Karpas-422 (cell line): ENCODE measurements around the gene KIF3A. TPM values are rescaled to one million over a fixed set of nuclear protein-coding genes. Genes with fewer than 3 reads are reported as not detected.

Experiments
- DNase-seq: peaks from one replicate; pipeline ENCODE4 v3.0.0-alpha.2; 2015
- H2AFZ ChIP-seq: fragments of 200-600 bp; sonication (generic); 2 replicates; pipeline ENCODE4 v1.6.1; 2014; ENCODE audit warnings: antibody characterized with exemption, low read length, mixed read lengths
- H3K27ac ChIP-seq: fragments of 200-600 bp; sonication (generic); 2 replicates; pipeline ENCODE4 v1.5.1; 2014; ENCODE audit warnings: mild to moderate bottlenecking, low read length, moderate library complexity
- H3K27me3 ChIP-seq: fragments of 200-600 bp; sonication (generic); 2 replicates; pipeline ENCODE4 v1.6.1; 2014; ENCODE audit warnings: low read length, mixed read lengths
- H3K36me3 ChIP-seq: fragments of 200-600 bp; sonication (generic); 2 replicates; pipeline ENCODE4 v1.6.1; 2014; ENCODE audit warnings: low read length, mixed read lengths; ENCODE audit not compliant: insufficient read depth
- H3K4me1 ChIP-seq: fragments of 200-600 bp; sonication (generic); 2 replicates; pipeline ENCODE4 v1.6.1; 2014; ENCODE audit warnings: mild to moderate bottlenecking, low read length, mixed read lengths
- H3K4me2 ChIP-seq: fragments of 200-600 bp; sonication (generic); 2 replicates; pipeline ENCODE4 v1.6.1; 2014; ENCODE audit warnings: low read length, low read depth, mild to moderate bottlenecking; ENCODE audit not compliant: poor library complexity, severe bottlenecking
- H3K4me3 ChIP-seq: fragments of 200-600 bp; sonication (generic); 2 replicates; pipeline ENCODE4 v1.5.1; 2014; ENCODE audit warnings: mild to moderate bottlenecking, antibody characterized with exemption, low read length, mixed read lengths
- H3K79me2 ChIP-seq: fragments of 200-600 bp; sonication (generic); 2 replicates; pipeline ENCODE4 v1.6.1; 2014; ENCODE audit warnings: mild to moderate bottlenecking, low read length, mixed read lengths
- H3K9ac ChIP-seq: fragments of 200-600 bp; sonication (generic); 2 replicates; pipeline ENCODE4 v1.6.0; 2014; ENCODE audit warnings: low read length
- H3K9me2 ChIP-seq: fragments of 200-600 bp; sonication (generic), shearing (Covaris generic); replicated peaks from 2 replicates; pipeline ENCODE4 v1.6.0; 2014; ENCODE audit warnings: mild to moderate bottlenecking, low read length, moderate library complexity; ENCODE audit not compliant: insufficient read depth
- H3K9me3 ChIP-seq: fragments of 300-700, 200-600 bp; sonication (generic); 2 replicates; pipeline ENCODE4 v1.6.1; 2014; ENCODE audit warnings: low read length, mixed read lengths
- H4K20me1 ChIP-seq: fragments of 200-600 bp; sonication (generic); 2 replicates; pipeline ENCODE4 v1.6.1; 2014; ENCODE audit warnings: mild to moderate bottlenecking, antibody characterized with exemption, low read length, low read depth; ENCODE audit not compliant: insufficient read depth
- total RNA-seq: library from RNA; depleted of rRNA; stranded (reverse); fragments of >200 nt; shearing (Covaris generic); gene quantifications from 2 replicates; pipeline ENCODE4 v1.2.3, GENCODE V29; 2014; ENCODE audit warnings: low replicate concordance

KIF3A gene
- total RNA-seq, 1 experiment from 2014 or later, result 23.1 TPM

DNA sequence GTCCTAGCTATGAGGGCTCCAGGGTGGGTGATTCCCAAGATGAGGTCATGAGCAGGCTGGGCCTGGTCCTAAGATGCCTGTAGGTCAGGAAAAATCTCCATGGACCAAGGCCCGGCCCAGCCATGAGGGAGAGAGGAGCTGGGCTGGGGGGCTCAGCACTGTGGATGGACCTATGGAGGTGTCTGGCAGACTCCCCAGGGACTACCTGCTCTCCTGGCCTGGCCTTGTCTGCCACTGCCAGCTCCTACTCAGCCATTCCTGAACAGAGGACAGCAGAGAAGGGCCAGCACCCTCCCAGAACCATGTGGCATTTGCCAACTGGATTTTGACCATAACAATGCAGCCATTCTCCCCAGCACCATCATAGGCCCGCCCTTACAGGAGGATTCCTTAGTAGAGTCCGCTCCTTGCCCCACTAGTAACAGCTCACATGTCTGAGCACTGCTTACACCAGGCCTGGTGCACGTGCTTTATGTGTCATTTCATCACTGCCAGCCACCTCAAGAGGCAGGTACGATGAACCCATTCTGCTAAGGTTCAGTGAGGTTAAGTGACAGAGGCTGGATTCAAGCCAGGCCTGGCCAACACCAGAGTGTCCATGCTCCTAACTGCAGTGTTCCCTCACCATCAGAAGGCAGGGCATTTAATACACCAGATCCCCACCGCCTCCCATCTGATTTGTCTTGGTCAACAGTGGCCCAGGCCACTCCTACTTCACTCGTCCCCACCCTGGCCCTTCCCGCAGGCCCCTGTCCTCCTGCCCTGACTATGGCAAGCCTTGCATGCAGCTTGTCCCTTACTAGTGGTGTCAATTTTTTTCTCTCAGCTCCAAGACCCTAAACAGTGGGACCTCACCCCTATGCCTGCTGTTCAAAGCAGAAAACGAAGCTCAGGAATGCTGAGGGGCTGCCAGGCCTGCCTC, 78.7 kb downstream of the KIF3A start:
- Histone ChIP-seq H3K4me1 (peaks cover 29% of the 10 kb centered on the region), H3K9me3 (no peaks in the 10 kb centered on the region), H4K20me1 (no peaks in the 10 kb centered on the region), H3K79me2 (no peaks in the 10 kb centered on the region), H3K36me3 (no peaks in the 10 kb centered on the region), H3K9ac (no peak overlapping the region), H2AFZ (no peak overlapping the region), H3K4me2 (no peak overlapping the region), H3K9me2 (no peaks in the 10 kb centered on the region), H3K4me3 (no peak overlapping the region), H3K27ac (no peak overlapping the region), H3K27me3 (no peaks in the 10 kb centered on the region)
- no peak for DNase-seq

DNA sequence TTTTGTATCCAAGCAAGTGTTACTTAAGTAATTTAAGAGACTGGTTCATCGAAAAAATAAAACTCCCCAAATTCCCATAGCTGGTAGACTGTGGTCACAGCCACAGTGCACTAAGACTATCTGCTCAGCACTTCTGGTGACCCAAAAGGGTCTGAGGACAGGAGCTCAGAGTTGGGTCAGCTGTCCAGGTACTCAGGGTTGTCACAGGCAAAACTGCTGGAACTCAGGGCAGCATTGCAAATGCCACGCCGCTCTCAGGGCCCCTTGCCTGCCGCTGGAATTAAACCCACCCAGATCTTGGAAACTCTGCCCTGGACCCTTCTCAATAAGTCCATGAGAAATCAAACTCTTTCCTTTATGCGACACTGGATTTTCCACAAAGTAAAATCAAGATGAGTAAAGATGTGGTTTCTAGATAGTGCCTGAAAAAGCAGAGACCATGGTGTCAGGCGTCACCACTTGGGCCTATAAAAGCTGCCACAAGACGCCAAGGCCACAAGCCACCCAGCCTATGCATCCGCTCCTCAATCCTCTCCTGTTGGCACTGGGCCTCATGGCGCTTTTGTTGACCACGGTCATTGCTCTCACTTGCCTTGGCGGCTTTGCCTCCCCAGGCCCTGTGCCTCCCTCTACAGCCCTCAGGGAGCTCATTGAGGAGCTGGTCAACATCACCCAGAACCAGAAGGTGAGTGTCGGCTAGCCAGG, 79.5 kb downstream of the KIF3A start, which contains the start of gene IL13:
TSS of gene IL13 (plus strand) at position 498 of the 705 bp plus-strand sequence. CDS start at position 512, 14 bp downstream.
- no peaks in the 10 kb centered on the region for H3K79me2 ChIP-seq
- no peak within 1 kb of the TSS for H3K9ac ChIP-seq
- H3K27ac ChIP-seq, result no peak within 1 kb of the TSS
- H3K9me3 ChIP-seq, result no peaks in the 10 kb centered on the region
- H3K4me1 ChIP-seq, result peaks cover 21% of the 10 kb centered on the region
- no peaks in the 10 kb centered on the region for H3K9me2 ChIP-seq
- no peak for DNase-seq
- H3K4me3 ChIP-seq, result no peak within 1 kb of the TSS
- H2AFZ ChIP-seq, result no peak within 1 kb of the TSS
- no peaks in the 10 kb centered on the region for H4K20me1 ChIP-seq
- H3K27me3 ChIP-seq, result no peaks in the 10 kb centered on the region
- no peaks in the 10 kb centered on the region for H3K36me3 ChIP-seq
- H3K4me2 ChIP-seq, result no peak within 1 kb of the TSS

DNA sequence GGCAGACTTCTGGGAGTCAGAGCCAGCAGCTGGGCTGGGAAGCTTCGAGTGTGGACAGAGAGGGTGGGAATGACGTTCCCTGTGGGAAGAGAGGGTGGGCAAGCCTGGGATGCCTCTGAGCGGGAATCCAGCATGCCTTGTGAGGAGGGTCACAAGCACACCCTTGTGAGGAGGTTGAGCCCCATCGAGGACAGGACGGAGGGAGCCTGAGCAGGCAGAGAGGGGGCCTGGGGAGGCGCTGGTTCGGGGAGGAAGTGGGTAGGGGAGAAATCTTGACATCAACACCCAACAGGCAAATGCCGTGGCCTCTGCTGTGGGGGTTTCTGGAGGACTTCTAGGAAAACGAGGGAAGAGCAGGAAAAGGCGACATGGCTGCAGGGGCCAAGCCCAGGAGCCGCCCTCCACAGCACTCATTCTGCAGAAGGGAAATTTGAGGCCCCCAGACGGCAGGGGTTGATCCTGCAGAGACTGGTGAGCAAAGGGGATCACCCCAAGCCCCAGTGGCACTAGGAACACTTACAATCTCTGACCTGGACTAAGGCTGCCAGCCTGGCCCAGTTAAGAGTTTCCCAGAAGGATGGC, 80.5 kb downstream of the KIF3A start:
- H3K4me2 ChIP-seq, result no peak overlapping the region

DNA sequence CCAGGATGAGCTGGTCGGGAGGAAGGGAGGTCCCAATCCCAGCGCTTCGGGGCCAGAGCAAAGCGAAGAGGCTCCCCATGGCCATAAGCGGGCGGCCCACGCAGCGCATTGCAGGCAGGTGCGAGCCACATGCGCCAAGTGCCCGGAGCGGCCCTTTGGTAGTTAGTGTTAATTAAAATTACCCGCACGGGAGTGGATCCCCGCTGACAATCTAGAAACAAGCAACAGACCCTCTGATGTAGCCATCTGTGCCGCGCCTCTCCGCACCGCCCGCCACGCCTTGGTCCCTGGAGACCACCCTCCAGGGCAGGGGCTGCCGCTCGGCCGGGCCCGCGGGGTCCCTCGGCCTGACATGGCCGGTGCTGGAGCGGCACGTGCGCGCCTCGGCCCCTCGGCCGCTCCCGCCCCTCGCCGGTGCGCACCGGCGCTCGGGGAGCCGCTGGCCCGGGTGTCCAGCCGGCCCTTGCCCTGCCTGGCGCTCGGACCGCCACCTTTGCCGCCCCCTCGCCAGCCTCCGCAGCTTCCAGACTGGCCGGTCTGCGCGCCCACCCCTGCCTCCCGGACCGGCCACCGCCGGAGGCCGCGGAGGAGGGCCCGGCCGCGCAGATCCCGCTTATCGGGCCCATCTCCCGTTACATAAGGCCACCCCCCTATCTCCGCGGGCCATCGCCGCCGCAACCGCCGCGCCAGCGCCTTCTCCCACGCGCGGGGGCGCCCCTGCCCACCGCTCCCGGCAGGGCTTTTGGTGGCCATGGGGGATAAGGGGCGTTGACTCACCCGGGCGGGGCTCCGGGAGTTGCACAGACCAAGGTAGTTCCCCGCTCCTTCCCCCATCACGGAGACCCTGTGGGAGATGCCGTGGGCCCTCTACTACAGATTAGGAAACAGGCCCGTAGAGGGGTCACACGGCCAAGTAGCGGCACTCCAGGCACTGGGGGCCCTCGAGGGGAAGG, 81.2 kb downstream of the KIF3A start:
- H3K4me1 ChIP-seq, result peaks cover 4% of the 10 kb centered on the region
- no peak overlapping the region for H2AFZ ChIP-seq
- no peak overlapping the region for H3K9ac ChIP-seq
- no peak overlapping the region for H3K4me3 ChIP-seq
- H3K4me2 ChIP-seq, result no peak overlapping the region
- no peaks in the 10 kb centered on the region for H3K9me3 ChIP-seq
- H3K27ac ChIP-seq, result no peak overlapping the region
- H3K9me2 ChIP-seq, result no peaks in the 10 kb centered on the region
- no peaks in the 10 kb centered on the region for H3K27me3 ChIP-seq
- H3K36me3 ChIP-seq, result no peaks in the 10 kb centered on the region
- H4K20me1 ChIP-seq, result no peaks in the 10 kb centered on the region
- no peaks in the 10 kb centered on the region for H3K79me2 ChIP-seq
- DNase-seq, result no peak

More for the DNA sequence above, 80.5 kb downstream of the KIF3A start:
- Histone ChIP-seq H3K9me2 (no peaks in the 10 kb centered on the region), H3K27me3 (no peaks in the 10 kb centered on the region), H3K9ac (no peak overlapping the region), H2AFZ (no peak overlapping the region), H3K27ac (no peak overlapping the region), H3K36me3 (no peaks in the 10 kb centered on the region), H3K4me3 (no peak overlapping the region), H4K20me1 (no peaks in the 10 kb centered on the region), H3K9me3 (no peaks in the 10 kb centered on the region), H3K4me1 (peaks cover 11% of the 10 kb centered on the region), H3K79me2 (no peaks in the 10 kb centered on the region)
- DNase-seq, result no peak

DNA sequence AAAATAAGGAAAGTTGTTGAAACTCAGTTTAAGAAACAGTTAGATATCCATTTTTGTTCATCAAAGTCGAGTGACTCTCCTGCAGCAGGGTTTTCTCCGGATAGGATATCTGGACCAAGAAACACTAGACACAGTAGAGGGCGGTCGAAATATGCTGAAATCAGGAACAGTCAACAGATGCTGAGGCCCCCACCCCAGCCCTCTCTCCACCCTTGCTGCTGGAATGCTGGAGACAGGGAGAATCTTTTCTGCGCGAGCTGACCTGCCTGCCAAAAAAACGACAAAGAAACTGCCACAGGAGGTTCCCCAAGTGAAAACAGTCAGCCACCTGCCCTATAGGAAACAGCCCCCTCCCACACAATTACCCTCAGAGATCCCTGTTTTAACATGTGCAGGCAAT, 83.6 kb downstream of the KIF3A start:
- Histone ChIP-seq H3K9me2 (no peaks in the 10 kb centered on the region), H3K79me2 (no peaks in the 10 kb centered on the region), H3K27ac (no peak overlapping the region)

DNA sequence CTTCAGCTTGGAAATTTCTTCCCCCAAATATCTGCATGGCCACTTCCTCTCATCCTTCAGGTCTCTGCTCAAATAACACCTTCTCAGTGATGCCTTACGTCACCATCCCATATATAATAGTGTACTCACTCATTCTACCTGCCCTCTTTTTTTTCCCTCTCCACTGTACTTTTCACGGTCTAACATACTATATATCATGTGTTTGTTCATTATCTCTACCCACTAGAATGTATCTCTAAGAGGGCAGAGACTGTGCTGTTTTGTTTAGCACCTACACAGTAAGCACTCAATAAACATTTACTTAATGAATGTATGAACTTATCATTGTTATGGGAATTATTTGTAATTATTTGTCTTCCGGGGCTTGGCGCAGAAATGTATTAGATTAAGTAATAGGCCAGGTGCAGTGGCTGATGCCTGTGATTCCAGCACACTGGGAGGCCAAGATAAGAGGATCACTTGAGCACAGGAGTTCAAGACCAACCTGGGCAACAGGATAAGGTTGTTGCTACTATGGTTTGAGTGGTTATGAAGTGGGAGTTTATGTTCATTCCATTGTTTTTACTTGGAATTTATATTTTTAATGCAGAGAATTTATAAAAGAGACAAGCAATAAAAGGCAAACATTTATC, 85.4 kb downstream of the KIF3A start:
- no peaks in the 10 kb centered on the region for H3K9me2 ChIP-seq
- no peak overlapping the region for H3K9ac ChIP-seq
- no peaks in the 10 kb centered on the region for H3K79me2 ChIP-seq
- H3K4me2 ChIP-seq, result no peak overlapping the region
- H3K4me3 ChIP-seq, result no peak overlapping the region
- H2AFZ ChIP-seq, result no peak overlapping the region
- H3K27me3 ChIP-seq, result no peaks in the 10 kb centered on the region
- no peaks in the 10 kb centered on the region for H4K20me1 ChIP-seq
- peaks cover 5% of the 10 kb centered on the region; the same call in 1 of the 2 replicates for H3K9me3 ChIP-seq
- H3K36me3 ChIP-seq, result no peaks in the 10 kb centered on the region
- H3K27ac ChIP-seq, result no peak overlapping the region
- DNase-seq, result no peak
- H3K4me1 ChIP-seq, result no peaks in the 10 kb centered on the region

More for the DNA sequence above, 83.6 kb downstream of the KIF3A start:
- Histone ChIP-seq H3K4me1 (no peaks in the 10 kb centered on the region), H2AFZ (no peak overlapping the region), H4K20me1 (no peaks in the 10 kb centered on the region), H3K9me3 (no peaks in the 10 kb centered on the region), H3K4me2 (no peak overlapping the region), H3K27me3 (no peaks in the 10 kb centered on the region), H3K9ac (no peak overlapping the region), H3K36me3 (no peaks in the 10 kb centered on the region), H3K4me3 (no peak overlapping the region)
- no peak for DNase-seq

DNA sequence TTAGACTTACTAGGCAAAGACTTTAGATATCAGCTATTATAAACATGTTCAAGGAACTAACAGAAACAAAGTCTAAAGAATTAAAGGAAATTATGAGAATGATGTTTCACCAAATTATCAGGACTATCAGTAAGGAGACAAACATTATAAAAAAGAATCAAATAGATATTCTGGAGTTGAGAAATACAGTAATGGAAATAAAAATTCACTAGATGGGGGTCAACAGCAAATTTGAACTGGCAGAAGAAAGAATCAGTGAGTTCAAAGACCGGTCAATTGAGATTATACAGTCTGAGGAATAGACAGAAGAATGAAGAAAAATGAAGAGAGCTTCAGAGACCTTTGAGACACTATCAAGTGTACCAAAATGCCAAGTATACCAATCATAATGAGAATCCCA, 89.0 kb downstream of the KIF3A start:
- H3K79me2 ChIP-seq, result no peaks in the 10 kb centered on the region

More for the DNA sequence above, 89.0 kb downstream of the KIF3A start:
- peaks cover 10% of the 10 kb centered on the region for H3K36me3 ChIP-seq
- H3K9me2 ChIP-seq, result no peaks in the 10 kb centered on the region
- H3K27ac ChIP-seq, result no peak overlapping the region
- no peaks in the 10 kb centered on the region for H4K20me1 ChIP-seq
- H3K9ac ChIP-seq, result no peak overlapping the region
- no peak overlapping the region for H3K4me3 ChIP-seq
- H3K4me2 ChIP-seq, result no peak overlapping the region
- DNase-seq, result no peak
- H3K27me3 ChIP-seq, result no peaks in the 10 kb centered on the region
- peaks cover 5% of the 10 kb centered on the region; the same call in 1 of the 2 replicates for H3K9me3 ChIP-seq
- H2AFZ ChIP-seq, result no peak overlapping the region
- no peaks in the 10 kb centered on the region for H3K4me1 ChIP-seq
